Activated CD4-positive, alpha-beta T cell treated with anti-CD3 and anti-CD28 coated beads, Interleukin-2, amount 50 U/mL, for 1 hour (primary cell): ENCODE results near the gene SYDE2.
"Not testable (repeated sequence)": the region's sequence is repeated elsewhere in the genome, so short reads cannot be mapped to it uniquely, and the experiment has no call there.

Experiments
- DNase-seq: peaks from one replicate; pipeline ENCODE4 v3.0.0-alpha.2; 2020

The SYDE2 gene

DNA sequence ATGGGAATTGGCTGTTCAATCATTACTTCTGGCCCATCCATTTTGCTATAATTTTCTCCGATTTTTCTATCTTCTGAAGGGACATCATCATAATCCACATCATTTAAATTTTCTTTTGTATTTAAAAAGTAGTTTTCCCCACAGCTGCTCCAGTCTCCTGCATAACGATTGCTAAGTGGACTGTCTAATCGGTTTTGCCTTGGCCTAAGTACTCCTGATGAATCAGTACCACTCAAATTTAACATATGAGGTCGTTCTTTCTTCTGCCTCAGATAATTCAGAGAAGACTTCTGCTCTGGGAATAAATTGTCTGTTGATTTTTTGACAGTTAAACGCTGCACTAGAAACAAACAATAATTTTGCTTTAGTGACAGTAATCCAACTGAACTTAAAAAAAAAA lies 41.9 kb downstream of the SYDE2 start:
- DNase-seq: no peak

DNA sequence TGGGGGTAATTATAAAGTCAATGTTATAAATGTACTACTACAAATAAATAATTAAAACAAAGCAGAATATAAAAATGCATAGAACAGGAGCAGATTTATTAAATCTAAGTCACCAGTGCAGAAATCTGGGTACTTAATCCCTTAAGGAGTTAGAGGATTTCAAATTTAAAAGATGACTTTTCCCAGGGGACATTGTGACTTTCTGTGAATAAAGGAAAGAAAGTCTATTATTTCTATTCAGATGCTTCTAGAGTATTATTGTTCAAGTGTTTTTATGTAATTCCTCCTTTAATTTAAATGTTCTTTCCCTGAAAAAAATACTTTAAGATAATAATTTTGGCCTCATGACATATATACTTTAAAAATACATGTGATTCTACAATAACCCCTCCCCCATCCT lies 43.4 kb downstream of the SYDE2 start:
- no peak for DNase-seq

DNA sequence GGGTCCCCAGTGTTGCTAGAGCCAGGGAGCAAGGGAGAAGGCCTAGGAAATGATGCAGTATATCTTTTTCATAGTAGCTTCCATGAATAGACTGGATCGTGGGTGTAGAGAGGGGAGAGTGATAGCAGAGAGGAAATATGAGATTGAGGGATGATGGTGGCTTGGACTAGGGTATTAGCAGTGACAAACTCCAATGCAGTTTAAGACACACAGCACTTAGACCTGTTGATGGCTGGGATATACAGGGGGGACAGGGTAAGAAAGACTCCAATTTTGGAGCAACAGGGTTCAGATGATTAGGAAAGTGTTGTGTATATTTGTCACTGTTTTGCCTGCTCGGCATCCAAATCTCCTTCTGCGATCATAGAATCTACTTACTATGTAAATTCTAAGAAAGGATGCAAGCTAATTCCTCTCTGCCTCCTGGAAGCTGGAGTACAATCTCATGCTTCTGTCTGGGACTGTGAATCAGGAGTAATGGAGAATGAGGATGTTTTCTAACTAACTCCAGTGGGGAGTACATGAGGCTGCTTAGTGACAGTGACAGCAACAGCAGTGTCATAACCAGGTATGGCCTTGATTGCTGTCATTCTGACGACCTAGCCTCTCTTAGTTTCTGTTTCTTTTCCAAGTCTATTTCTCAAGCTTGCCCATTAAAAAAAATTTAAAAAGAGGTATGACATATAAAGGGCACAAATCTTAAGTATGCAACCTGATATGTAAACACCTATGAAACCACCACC lies 47.5 kb downstream of the SYDE2 start:
- no peak for DNase-seq

DNA sequence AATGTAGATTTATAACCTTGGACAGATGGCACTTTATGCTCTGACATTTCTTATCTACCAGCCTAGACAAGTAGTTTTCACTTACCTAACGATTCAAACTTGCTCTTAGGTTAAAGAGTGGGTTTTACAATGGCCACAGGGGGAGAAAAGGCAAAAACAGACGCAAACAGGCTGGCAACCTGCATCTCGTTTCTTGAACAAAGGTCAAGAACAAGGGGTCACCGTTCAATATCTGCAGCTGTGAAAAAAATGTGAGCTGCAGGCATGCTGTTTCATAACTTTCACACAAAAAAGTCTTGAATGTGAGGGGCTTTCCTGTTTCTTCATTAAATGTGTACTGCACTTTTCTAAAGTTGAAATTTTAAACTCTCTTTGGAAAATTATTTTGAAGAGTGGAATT lies 49.4 kb downstream of the SYDE2 start:
- no peak for DNase-seq

DNA sequence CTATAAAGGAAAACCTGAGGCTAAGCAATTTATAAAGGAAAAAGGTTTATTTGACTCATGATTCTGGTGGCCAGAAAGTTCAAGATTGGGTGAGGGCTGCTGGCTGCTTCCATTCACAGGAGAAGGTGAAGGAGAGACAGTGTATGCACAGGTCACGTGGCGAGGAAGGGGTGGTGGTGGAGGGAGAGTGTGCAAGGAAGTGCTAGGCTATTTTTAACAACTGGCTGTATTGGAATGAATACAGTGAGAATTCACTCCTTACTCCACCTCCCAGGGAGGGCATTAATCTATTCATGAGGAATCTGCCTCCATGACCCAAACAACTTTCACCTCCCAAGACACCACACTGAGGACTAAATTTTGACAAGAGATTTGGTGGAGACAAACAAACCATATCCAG lies 51.0 kb downstream of the SYDE2 start:
- no peak for DNase-seq

DNA sequence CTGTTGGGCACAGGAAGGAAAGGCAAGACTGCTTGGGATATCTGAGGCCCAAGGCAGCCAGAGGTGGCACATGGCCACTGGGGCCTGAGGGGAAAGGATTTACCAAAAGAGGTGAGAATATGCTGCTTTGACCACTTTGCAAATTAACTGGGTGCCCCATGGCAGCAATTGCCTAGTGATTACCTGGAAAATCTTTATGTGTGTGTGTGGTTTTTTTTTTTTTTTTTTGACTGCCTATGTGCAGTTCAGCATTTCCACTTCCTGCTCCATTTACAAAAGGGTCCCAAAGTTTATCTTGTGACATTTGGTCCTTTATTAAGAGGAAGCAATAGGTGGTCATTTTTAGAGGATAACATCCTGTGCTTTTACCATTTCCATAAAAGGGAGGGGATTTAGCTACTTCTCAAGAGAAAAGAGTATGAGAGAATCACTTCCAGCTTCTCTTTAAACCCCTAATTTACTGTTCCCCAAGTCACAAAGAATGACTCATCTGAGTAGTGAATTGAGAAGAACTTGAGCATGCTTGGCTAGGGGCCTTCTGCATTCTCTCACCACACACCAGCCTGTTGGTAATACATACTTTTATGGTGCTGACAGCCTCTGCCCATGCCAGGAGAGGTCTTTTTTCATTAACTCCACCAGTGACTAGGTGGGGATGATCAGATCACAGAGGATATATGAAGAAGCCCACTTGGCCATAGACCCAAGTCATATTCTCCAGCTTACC lies 52.1 kb downstream of the SYDE2 start:
- DNase-seq: no peak

DNA sequence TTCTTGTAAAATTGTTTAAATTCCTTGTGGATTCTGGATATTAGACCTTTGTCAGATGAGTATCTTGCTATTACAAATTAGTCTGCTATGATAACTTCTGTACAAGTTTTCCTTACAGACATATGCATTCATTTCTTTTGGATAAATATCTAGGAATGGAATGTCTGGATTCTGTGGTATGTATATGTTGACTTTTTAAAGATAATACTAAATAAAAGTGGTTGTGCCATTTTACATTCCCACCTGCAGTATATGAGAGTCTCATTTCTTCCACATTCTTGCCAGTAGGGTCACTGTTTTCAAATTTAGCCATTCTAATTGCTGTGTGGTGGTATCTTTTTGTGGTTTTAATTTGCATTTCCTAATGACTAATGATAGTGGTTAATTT lies 53.9 kb downstream of the SYDE2 start:
- DNase-seq: no peak

DNA sequence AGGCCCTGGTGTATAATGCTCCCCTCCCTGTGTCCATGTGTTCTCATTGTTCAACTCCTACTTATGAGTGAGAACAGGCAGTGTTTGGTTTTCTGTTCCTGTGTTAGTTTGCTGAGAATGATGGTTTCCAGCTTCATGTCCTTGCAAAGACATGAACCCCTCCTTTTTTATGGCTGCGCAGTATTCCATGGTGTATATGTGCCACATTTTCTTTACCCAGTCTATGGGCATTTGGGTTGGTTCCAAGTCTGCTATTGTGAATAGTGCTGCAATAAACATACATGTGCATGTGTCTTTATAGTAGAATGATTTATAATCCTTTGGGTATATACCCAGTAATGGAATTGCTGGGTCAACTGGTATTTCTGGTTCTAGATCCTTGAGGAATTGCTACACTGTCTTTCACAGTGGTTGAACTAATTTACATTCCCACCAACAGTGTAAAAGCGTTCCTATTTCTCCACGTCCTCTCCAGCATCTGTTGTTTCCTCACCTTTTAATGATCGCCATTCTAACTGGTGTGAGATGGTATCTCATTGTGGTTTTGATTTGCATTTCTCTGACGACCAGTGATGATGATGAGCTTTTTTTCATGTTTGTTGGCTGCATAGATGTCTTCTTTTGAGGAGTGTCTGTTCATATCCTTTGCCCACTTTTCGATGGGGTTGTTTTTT lies 54.4 kb downstream of the SYDE2 start:
- not testable (repeated sequence) for DNase-seq

DNA sequence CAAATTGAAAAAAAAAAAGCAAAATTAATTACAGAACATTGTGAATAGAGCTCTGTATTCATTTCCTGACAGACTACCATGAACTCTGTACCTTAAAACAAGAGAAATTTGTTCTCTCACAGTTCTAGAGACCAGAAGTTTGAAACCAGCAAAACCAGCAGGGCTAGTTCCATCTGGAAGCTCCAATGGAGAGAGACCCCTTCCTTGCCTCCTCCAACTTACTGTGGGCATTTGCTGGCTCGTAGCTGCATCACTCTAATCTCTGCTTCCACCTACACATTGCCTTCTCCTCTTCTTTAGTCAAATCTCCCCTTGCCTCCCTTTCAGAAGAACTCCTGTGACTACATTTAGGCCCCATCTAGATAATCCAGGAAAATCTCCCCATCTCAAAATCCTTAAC lies 56.5 kb downstream of the SYDE2 start:
- DNase-seq: no peak

DNA sequence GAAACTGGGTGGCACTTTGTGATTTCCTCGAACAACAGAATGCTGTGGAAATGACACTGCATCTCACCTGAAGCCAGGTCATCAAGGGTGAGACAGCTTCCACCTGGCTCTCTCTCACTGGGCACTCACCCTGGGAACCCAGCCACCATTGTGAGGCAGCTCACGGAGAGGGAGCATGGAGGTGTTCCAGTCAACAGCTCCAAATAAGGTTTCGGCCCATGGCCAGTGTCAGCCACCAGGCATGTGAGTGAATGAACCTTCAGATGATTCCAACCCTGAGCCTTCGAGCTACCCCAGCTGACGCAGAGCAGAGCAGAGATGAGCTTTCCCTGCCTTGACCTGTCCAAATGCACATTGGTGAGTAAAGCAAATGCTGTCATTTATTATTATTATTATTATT lies 58.1 kb downstream of the SYDE2 start:
- no peak for DNase-seq

DNA sequence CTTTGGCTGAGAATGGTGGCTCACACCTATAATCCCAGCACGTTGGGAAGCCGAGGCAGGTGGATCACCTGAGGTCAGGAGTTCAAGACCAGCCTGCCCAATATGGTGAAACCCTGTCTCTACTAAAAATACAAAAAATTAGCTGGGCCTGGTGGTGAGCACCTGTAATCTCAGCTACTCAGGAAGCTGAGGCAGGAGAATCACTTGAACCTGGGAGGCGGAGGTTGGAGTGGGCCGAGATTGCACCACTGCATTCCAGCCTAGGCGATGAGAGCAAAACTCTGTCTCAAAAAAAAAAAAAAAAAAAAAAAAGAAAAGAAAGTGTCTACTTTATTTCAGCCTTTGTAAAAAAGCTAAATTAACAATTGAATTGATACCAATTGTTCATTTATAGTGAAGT lies 62.4 kb downstream of the SYDE2 start:
- not testable (repeated sequence) for DNase-seq

DNA sequence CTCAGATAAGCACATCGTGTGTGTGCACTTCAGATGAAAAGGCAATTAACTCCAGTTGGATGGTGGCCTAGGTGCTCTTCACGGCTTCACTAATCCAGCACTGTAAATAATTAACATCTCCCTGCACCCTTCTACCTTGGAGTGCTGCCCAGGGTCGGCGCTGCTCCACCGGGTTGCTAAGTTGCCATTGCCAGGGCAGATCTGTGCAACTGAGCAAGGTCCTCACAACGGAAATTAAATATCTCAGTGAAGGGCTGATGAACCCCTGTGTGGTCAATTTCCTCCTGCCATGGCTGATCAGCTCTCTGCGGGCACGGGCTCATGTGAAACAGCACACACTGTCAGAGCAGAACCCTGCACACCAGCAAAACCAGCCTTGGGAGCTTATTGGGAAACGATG lies 63.2 kb downstream of the SYDE2 start:
- no peak for DNase-seq

DNA sequence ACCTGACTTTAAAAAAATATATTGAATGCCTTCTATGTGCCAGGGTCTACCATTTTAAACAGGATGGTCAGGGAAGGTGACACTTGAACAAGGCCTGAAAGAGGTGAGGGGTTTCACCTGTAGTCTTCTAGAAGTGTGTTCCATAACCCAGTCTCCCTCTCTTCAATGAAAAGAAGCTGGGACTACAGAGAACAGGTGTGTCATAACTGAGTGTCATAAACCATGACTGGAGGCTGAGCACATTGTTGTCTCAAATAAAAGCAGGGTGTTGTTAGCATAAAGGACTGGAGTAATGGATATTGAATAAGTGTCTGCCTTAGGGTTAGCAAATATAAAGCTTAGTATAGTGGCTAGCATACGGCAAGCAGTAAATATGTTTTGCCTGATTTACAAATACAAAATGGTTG lies 65.4 kb downstream of the SYDE2 start:
- DNase-seq: no peak

DNA sequence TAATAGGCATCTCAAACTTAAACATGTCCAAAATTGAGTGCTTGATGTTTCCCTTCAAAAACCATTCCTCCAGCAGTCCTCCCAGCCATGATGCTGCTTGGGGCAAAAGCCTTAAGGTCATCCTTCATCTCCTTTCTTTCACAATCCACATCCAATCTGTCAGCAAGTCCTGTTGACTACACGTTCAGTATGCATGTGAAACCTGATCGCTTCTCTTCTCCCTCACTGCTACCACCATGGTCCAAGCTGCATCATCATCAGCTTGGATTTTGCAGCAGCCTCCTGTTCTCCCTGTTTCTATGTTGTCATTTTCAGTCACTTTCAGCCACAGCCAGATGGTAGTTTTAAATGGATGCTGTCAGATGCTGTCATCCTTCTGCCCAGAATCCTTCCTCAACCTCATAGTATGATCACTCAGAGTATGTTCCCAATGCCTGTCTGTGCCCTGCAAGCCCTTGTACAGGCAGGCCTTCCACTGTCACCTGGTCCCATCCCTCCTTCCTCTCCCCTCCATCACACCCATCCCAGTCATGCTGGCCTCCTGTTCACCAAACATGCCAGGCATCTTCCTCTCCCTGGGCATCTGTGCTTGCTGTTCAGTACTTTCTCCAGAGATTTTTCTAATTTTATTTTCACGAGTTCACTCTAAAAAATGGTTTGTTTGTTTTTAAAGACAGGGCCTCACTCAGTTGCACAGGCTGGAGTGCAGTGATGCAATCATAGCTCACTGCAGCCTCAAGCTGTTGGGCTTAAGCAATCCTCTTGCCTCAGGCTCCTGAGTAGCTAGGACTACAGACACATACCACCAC lies 66.0 kb downstream of the SYDE2 start:
- no peak for DNase-seq

DNA sequence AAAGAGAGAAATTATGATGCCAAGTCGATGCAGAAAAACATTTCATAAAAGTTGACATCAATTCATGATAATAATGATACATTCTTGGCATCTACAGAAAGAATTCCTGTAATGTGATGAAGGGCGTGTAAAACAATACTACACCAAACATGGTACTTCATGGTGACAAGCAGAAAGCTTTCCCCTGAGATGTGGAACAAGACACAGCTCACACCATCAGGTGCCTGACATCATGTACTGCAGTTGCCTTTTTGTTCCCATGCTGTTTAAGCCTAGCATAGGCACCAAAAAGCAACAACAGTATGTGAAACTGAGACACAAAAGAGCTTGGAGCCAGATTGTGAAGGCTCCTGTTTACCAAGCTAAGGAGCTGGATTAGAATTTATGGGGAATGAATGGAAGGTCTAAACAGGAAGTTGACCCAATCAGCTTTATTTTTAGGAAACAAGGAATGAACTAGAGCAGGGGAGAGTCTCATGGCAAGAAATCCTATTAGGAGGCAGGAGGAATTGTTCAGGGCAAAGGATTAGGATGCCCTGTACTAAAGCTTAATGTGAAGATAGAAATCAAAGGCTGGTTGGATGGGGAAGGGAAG lies 67.2 kb downstream of the SYDE2 start:
- no peak for DNase-seq

DNA sequence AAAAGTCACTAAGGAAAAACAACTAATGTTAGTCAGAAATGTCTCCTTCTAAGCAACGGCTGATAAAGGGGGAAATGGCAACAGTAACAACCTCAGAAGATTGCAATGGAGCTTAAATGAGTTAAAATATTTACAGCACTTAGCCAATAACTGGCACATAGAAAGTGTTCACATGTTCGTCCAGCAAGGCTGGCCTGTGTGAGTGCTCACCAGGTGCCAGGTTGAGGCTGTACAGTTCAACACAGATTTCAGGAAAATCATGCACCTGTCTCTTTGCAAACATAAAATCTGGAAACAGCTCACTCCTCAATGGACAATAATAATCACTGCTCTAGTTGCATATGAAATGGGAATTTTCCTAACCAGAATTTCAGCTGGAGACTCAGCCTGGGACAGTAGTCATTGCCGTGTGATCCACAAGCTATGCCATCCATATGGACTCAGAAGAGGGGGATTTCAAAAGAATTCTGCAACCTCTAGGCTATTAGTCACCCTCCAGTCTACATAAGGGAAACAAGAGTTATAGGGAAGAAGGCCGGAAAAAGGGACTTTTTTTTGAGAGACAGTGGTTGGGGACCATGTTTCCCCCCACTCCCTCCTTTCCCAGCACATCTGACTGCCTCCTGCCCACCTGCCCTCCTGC lies 68.6 kb downstream of the SYDE2 start:
- DNase-seq: no peak

DNA sequence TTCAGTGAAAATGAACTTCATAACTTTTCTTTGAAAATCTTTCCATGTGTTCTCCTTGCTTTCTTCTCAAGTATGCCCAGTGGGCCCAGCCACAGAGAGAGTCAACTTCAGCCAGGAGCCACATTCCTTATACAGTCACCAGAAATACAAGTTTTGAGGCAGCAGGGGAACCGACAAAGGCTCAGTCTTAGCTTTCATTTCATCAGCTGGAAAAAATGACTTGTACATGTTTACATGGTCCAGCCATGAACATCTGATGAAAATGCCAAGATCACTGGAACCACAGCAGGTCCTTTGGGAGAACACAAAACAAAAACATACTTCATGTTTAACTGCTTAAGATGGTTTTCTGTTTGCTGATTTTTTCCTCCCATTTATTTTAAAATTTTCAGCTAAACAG lies 72.5 kb downstream of the SYDE2 start:
- DNase-seq: no peak

DNA sequence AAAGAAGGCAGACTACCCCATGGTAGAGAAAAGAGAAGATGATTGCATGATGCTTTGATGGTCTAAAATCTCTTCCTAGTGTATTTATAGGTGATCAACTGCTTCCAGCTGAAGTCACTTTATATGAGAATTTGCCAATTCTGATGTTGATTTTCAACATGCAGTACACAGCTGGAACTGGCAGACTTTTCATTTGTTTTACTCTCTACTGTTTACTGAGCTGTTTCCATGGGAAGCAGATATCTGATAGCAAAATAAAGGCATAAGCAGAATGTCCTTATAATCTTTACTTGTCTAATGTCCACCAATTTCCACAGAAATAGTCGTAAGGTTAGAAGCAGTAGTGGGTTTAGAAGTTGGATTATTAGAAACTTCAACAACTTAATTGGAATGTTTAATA lies 74.9 kb downstream of the SYDE2 start:
- no peak for DNase-seq

DNA sequence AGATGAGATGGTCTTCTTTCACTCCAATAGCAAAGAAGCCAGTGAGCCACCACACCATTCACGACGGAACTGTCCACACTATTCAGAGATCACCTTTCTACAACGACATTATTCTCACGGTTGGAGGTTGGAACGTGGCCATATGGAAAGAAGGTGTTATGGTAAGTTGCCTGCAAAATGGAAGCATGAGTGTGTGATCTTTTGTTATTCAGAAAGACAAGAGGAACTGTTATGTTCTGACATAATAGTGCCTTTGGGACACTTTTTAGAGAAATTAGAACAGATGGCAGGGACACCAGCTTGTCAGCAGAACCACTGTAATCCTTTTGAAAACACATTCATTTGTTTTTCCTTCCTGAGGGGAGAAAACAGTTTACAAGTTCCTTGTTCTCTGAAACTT lies 76.7 kb downstream of the SYDE2 start:
- no peak for DNase-seq

DNA sequence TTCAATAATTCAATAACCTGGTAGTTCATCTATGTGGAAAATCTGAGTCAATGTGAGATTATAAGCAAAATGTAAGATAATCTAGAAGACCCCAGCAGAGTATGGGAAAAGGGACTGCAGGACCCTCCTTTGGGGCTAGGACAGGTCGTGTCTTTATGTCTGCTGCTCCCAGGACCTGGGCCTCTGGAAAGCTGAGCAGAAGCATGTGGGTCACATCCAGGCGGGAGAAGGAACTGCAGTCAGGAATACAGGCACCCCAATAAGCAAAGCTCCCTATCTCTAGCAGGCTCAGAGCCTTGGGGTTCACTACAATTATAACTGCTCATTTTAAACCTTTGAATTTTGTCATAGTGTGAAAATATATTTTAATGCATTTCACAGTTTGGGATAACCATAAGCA lies 78.6 kb downstream of the SYDE2 start:
- no peak for DNase-seq

DNA sequence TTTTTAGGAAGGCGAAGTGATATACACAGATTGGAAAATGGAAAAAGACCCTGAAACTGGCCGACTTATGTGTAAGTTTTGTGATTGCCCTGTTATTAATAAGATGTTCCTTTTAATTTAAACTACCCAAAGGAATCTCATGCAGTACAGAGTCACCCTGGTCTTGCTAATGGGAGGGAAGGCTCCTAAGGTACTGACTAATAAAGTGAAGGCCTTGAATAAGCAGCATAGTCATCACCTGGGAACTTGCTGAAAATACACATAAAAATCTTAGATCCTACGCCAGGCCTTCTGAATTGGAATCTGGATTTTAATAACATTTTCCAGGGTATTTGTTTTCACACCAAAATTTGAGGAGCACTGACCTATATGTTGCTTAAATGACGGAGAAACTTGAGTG lies 79.1 kb downstream of the SYDE2 start:
- DNase-seq: no peak

DNA sequence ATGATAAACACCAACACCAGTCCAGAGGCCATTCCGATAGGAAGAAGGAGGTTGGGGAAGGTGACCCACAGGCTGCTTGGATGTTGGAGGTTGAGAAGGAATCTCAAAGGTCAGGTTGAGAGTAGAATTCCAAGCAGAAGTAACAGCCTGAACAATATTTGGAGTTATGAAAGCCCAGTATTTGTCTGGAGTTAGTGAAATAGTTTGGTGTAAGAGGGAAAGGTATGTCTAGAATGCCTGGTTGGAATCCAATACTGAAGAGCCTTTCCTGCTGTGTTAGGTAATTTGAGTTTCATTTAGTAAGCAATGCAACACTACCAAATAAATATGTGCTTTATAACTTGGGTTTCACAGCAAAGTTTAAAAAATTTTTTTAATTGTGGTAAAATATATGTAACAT lies 82.1 kb downstream of the SYDE2 start:
- DNase-seq: no peak

DNA sequence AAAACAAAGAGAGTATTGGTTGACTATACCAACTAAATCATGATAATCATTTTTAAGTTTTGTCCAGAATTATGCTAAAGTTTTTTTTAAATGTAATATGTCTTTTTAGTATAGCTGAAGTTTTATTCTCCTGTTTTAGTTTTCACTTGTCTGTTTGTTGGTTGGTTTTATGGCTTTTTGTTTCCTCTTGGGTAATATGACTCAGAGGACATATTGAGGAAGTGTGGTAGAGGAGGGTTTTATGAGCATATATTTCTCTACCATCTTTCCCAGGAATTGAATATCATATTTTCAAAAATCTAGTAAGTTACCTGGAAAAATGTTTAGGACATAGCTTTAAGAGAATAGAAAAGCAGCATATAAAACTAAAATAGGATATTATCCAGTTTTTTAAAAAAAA lies 84.0 kb downstream of the SYDE2 start:
- DNase-seq: no peak
